Measurements from ENCODE around the gene AGPS.
"Not testable (repeated sequence)": the region's sequence is repeated elsewhere in the genome, so short reads cannot be mapped to it uniquely, and the experiment has no call there.

Gene AGPS

DNA sequence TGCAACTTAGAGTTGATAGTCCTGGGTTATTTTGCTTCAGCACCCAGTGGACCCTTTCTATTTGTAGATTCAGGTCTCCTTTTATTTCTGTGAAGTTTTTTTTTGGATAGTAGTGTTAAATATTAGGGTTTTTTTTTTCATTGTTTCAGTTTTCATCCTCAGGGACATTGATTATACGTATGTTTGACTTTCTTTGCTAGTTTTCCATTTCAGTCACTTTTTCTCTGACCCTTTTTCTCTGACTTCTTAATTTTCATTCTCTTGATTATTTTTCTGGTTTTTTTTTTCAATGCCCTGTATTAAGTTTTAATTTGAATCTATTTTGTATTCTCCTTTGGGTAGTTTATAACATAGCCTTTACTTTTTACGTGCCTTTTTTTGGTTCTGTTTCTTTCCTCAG, 79.4 kb downstream of the AGPS start:
- no peak for DNase-seq (ENCODE audit: low read depth in 2 of 2)

DNA sequence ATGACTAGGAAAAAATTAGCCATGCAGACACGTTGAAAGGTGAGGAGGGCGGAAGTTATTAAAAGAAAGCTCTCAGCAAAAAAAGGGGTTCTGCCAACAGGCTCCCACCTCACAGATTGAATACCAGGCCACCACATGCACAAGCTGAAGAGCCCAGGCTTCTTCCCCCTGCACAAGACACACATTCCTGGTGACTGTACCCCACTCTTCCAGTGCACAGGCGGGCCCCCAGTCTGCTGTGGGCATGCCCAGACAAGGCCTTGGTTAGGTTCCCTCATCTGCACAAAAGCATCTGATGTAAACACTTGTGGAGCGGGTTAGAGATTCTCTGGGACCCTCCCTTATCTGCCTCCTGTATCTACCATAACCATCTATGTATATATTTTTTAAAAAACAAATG, 81.7 kb downstream of the AGPS start:
- no peak for DNase-seq (ENCODE audit: low read depth in 2 of 2)

DNA sequence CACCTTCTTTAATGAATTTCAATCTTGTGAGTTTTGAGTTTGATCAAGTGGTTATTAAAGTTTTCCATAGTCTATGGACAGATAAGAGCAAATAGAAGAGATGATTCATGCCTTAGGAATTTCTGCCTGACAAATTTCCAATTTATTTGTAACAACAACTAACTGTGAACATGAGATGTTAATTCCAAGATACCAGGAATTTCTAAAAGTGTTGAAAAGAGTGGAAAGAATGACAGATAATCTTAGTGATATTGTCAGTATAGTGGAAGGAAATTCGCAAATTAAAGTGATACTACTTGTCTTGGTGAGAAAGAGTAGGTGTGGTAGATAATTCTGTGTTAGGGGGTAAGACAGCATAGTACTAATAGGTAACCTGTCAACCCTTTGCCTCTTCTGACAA, 82.4 kb downstream of the AGPS start:
- DNase-seq (ENCODE audit: low read depth in 2 of 2): no peak

DNA sequence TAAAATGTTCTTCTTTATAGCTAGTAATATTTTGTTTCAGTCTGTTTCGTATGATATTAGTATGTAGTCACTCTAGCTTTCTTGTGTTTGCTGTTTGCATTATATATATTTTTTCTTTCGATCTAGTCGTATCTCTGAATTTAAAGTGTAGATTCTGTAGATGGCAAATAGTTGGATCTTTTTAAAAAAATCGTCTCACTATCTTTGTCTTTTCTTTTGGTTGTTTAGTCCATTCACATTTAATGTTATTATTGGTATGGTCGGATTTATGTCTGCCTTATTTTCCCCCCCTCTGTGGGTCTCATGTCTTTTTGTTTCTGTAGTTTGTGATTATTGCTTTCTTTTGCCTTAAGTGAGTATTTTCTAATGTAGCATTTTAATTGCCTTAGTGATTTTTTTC, 84.3 kb downstream of the AGPS start:
- no peak for DNase-seq (ENCODE audit: low read depth in 2 of 2)

DNA sequence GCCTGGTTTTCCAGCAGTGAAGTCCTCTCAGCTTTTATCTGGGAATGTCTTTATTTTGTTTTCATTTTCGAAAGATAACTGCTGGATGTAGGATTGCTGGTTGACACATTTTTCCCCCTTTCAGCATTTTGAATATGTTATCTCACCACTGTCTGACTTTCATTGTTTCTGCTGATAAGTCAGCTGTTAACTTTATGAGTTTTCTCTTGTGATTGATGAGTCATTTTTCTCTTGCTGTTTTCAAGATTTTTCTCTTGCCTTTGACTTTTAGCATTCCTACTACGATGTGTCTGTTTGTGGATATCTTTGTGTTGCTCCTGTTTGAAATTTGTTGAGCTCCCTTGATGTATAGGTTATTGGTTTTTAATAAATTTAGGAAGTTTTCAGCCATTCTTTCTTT, 85.5 kb downstream of the AGPS start:
- DNase-seq (ENCODE audit: low read depth in 2 of 2): no peak

DNA sequence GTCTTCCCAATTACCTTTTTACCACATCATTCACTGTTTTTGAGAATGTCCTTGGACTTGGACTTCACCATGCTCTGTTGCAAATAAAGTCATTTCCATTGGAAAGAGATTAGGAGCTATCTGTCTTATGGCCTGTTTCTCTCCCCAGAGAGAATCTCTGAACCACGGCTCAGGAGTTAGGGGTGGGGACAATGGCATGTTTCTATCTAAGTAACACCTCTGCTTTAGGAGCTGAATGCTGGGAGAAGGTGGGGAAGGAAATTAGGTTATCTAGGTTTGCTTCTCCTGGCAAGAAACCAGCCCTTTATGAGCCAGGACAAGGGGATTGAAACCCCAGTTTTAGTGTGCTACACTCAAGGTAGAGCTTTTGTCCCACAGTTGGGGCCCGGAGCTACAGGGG, 86.3 kb downstream of the AGPS start:
- DNase-seq (ENCODE audit: low read depth in 2 of 2): no peak

DNA sequence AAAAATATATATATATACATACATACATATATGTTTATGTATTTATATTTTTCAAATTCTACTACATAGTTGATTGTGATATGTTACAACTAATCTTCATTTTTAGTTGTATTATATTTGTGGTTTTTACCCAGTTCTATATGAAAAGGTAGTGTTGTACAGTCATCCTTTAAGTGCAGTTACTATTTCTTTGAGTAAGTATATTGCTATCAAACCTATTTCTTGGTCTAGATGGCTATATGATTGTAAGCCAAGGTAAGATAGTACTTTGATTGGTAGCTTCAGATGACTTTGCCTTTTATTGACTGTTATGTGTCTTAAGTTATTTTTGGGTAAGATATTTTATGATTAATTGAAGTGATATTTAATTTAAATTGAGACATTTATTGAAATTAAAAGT, 89.6 kb downstream of the AGPS start:
- DNase-seq (ENCODE audit: low read depth in 2 of 2): no peak

DNA sequence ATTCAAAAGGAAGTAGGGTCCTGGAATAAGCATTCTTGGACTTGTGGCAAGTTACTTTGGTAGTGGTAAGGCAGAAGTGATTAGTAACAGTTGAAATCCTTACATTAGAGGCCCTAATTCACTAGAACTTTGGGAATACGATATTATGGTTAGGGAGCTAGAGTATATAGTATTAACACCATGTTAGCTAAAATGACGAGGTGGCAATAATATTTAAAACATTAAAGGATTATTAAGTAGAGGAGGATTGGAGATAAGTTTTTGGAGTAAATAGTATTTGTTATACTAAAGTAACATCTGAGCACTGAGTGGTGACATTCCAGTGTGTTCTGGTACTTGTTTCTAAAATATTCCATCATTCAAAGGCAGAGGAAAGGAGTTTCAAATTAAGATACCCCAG, 91.0 kb downstream of the AGPS start:
- no peak for DNase-seq (ENCODE audit: low read depth in 2 of 2)

DNA sequence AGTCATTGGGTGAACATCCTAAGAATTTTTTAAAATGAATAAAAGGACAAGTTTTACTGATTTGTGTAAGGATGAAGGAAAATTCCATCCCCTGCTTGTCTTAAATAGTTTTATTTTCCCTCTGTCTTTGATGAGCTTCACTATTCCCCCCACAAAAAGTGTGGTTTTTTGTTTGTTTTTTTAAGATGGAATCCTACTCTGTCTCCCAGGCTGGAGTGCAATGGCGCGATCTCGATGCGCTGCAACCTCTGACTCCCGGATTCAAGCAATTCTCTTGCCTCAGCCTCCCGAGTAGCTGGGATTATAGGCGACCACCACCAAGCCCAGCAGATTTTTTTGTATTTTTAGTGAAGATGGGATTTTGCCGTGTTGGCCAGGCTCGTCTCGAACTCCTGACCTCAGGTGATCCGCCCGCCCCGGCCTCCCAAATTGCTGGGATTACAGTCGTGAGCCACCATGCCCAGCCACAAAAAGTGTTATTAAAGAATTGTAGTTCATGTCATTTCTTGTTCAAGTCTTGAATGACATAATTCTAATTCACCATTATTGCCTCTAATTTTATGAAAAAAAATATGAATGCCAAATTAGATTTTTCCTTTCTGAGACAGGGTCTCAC, 91.7 kb downstream of the AGPS start:
- DNase-seq (ENCODE audit: low read depth in 2 of 2): no peak

DNA sequence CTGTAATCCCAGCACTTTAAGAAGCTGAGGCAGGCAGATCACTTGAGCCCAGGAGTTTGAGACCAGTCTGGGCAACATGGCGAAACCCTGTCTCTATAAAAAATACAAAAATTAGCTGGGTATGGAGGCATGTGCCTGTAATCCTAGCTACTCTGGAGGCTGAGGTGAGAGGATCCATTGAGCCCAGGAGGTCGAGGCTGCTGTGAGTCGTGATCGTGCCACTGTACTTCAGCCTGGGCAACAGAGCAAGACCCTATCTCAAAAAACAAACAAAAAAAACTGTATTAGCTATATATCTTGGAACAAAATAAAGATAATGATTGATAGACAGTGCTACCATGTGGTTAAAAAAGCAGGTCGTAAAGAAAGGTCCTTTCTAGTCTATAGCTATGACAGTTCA, 93.1 kb downstream of the AGPS start:
- DNase-seq (ENCODE audit: low read depth in 2 of 2): not testable (repeated sequence)

DNA sequence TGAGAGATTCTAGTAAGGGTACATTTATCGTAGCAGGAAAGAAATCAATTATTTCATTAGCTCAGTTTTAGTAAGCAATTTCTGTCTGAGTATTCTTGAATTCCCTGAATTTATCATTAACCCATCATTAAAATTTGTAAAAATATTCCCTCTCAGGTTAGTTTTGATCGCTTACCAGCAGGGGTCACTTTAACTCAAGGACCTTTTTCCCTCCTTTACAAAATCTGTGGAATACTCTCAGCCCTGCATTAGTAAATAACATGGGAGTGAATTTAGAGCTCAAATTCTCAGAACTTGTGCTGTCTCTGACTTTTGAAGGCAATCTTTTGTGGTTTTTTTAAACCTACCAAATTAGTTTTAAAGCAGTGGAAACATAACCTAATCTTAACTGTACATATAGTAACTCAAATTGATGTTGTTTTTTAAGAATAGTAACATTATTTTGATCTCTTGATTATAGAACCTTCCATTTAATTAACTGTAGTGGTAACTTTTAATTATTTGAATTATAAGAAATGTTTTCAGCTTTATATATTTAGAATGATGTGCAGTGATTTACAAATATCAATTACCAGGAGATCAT, 97.2 kb downstream of the AGPS start:
- DNase-seq (ENCODE audit: low read depth in 2 of 2): no peak

DNA sequence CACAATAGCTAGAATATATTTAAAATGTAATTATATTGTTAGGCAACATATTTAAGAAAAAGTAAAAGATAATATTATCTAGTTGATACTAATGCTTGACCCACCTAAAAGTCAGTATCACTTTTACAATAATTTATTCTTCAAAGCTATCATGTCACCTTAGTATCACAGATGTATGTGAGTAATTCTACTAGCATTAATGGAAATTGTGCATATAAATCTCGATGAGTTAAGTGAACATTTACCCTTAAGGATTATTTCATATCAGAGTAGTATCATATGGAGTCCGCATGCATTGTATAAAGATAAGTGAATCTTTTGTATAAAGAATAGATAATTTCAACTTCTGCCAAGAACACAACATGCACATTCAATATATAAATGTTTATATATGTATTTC, 103.4 kb downstream of the AGPS start:
- DNase-seq (ENCODE audit: low read depth in 2 of 2): no peak

DNA sequence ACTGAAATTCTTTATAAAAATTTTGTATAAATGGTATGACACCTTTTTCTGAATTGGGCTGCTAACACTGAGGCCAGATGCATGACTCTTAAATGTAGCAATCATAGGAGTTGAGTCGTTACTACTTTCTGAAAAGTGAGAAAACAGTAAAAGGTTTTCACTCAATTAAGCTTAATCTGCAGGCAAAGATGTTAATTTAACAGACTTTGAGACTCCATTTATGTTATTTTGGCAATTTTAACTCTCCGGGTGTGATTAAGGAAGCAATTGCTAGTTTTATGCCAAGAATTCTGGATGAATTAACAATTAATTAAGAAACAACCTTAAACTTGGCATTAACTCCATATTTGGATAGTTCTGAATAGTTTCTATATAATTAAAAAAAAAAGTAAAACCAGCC, 104.3 kb downstream of the AGPS start:
- DNase-seq (ENCODE audit: low read depth in 2 of 2): no peak

DNA sequence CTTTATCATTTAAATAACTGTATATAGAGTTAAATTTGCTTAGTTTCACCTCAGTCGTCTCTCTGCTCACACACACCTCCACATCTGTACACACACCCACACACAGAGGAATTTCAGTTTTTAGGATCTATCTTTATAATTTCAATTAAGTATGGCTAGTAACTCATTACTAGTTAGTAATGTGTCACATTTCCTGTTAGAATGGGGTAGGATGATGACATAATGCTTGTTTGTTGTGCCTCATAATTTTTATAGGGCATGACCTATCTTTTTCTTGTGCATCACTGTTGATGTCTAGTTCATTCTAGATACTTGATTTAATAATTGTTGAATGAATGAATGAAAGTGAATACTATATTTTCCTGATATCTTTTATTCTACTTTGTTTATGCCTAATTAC, 108.6 kb downstream of the AGPS start:
- DNase-seq (ENCODE audit: low read depth in 2 of 2): no peak

DNA sequence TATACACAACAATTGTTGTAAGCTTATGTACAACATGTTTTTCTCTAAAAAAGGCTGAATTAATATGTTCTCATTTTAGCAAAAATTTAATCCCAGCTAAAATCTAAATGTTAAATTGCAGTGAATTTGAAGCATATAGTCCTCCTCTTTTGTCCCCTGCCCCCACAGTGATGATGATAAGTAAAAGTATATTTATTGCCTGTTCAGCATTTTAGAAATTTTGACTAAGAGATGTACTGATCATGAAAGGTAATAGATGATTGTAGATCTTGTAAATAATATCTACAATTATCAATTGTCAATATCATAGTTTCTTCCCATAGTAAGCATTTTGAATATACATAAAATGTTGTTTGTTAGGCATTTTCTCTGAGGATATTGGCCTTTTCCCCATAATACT, 113.9 kb downstream of the AGPS start:
- DNase-seq (ENCODE audit: low read depth in 2 of 2): no peak

DNA sequence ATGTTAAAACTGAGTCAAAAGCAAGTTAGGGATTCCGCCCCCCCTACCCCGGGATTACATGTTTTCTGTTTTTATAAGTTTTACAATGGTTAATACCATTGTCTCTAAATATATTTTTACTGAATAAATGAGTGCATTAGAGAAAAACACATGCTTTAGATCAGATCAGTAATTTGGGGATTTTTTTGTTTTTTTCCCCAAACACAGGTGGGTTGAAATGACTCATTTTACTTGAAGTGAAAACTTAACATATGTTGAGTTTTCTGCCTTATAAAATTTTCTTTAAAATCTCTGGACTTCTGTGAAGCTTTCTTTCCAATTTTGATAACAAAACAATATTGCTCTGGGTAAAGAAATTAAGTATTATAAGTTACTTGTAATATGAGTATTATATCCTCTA, 114.4 kb downstream of the AGPS start:
- DNase-seq (ENCODE audit: low read depth in 2 of 2): no peak

DNA sequence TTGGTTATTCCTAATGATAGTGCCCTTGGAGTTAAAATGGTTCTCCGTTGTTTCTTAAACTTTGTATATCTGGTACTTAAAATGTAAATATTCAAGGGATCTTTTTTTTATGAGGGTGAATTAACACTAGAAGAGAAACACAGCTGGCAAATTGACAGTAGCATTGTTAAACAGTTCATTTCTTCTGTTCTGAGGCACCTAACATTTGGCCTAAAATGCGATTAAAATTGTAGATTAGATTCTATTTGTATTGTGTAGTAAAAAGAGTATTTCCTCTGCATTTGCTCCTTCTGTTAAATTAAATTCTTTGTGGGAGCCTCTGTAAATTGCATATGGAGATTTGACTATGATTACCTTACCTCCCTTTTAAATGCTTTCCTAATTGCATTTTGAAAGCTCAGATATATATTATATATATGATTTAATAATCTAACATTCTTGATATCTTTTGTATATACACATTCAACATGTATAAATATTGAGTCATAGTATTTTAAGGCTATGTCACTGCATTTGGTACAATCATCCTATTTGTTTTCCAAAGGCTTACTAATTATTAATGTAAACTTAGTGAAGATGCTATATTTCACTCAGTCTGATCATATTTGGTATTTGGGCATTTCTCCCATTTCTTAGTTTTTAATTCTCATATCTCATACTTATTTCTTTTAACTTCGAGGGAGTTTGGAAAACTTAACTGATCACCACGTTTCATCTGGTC, 124.4 kb downstream of the AGPS start:
- DNase-seq (ENCODE audit: low read depth in 2 of 2): no peak

DNA sequence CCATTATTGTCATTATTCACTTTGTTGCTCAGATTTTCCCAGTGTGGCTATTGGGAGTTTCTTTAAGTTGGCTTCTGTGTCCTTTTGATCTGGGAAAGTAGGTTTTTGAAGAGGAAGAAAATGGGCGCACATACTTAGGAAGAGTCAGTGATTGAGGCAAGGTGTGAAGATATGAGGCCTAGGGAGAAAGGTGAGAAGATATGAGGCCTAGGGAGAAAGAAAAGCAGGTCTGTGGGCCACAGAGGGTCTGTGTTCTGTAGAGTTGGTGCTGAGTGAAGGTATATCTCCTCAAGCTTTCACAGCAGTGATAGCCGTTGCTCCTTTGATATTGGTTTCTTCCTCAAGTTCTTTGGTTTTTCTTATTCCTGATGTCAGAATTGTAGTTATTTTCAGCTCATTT, 126.2 kb downstream of the AGPS start:
- no peak for DNase-seq (ENCODE audit: low read depth in 2 of 2)

DNA sequence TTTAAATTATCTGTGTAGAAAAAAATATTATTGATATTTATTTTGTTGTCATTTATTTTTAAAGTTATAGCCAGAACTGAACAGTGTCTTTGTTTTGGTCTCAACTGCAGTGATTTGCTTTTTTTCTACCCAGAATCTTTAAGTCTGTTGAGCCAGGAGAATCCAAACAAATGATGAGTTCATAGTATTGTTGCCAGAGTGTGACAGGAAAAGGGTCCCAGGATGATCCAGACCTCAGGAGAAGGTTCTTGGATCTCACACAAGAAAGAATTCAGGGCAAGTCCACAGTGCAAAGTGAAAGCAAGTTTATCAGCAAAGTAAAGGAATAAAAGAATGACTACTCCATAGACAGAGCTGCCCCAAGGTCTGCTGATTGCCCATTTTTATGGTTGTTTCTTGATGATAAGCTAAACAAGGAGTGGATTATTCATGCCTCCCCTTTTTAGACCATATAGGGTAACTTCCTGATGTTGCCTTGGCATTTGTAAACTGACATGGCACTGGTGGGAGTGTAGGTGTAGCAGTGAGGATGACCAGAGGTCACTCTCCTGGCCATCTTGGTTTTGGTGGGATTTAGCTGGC, 127.1 kb downstream of the AGPS start:
- no peak for DNase-seq (ENCODE audit: low read depth in 2 of 2)

DNA sequence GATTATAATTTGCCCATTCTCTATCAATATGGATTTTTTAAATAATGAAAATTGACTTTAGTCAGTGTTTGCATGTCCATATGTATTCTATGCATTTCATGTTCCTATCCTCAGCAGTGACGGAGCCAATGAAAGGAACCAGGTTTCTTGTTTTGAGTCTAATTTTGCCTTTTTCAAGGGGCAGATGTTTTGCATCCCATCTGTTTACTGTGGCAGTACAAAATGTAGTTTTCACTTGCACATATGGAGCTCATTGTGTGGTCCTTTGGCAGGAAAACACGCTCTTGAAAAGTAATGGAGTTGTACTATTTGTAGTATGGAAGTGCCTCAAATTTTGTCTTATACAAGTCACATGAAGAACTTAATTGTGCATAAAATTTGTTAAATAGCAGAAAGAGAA, 127.8 kb downstream of the AGPS start:
- no peak for DNase-seq (ENCODE audit: low read depth in 2 of 2)

DNA sequence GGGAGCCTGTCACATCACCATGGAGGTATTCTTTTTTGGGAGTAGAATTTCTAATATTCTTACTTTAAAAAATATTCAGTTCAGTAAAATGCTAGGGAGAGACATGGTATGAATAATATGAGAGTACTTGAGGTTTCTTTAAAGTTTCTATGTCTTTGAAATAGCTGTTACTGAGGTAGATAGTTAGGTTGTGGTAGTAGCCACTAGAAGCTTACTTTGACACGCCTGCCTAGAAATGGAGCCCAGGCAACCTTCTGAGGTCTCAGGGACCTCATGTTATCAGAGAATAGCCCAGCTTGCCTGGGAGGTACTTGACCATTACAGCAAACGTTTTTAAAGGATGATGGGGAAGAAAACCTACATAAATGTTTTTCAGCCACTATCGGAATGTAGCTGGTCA, 131.2 kb downstream of the AGPS start:
- no peak for DNase-seq (ENCODE audit: low read depth in 2 of 2)

DNA sequence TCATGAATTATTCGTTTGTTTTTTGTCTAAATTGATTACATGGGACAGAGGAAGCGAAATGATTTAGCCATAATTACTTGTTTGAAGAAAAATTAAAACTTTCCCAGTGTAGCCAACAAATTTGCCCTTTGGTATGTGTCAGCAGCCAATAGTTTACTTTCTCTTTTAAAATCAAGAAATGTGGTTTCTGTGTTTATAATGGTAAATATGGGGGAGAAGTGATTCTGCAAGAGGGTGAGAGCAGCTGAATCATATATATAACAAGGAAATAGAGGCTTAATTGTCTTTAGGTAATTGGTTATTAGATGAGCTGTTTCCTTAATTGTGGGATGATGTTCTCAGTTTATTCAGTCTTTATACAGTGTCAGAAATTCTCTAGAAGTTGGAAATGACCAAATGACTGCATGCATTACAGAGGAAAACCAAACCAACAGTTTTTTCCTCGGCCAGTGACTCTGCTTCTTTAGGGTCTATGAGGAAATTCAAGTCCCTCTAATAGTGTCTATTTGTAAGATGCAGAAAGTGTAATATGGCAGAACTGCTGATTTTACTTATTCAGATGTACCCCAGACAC, 132.9 kb downstream of the AGPS start:
- no peak for DNase-seq (ENCODE audit: low read depth in 2 of 2)

DNA sequence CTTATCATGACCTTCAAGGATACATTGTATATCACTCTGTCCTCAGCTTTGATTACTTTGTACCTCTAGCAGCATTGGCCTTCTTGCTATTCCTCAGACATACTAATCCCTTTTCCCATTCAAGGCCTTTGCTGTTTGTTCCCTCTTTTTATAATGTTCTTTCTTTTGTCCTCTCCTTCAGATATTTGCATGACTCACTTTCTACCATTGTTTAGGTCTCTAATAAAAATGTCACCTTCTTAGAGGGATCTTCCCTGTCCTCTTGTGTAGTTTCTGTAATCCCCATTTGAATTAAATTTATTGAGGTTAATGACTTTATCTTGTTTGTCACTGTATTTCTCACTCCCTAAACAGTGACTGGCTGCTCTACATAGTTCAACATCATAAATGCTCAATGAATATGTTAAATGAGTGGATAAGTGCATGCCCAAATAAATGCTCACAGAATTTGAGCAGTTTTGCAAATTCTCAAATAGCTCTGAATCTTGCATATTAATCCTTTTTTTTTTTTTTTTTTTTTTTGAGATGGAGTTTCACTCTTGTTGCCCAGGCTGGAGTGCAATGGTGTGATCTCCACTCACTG, 135.9 kb downstream of the AGPS start:
- DNase-seq (ENCODE audit: low read depth in 2 of 2): no peak
